Measurements from ENCODE around the gene LMAN2.

The LMAN2 gene

GRCh38 chr5:177351392-177352329 lies at the start of gene LMAN2:
Gene LMAN2, minus strand, starts transcription at chr5:177351668. Its CDS starts 21 bp downstream, at chr5:177351647.
- peak; percentile 90 for DNase-seq (ENCODE audit: extremely low read depth, low read depth)
- TF ChIP-seq CTCF (IDR thresholded peaks at IDR 0.05; ENCODE audit: low read depth, low read length), result no peak

- TF ChIP-seq CTCF (IDR thresholded peaks at IDR 0.05; ENCODE audit: low read depth, low read length), result no peak
- no peak for DNase-seq (ENCODE audit: extremely low read depth, low read depth)
These were observed 48.8 kb upstream of the LMAN2 start, which contains the start of gene PFN3 for GRCh38 chr5:177399997-177400868. Gene PFN3, minus strand, starts transcription at chr5:177400661. Its CDS starts 85 bp downstream, at chr5:177400576.

GRCh38 chr5:177397875-177398390 lies 46.5 kb upstream of the LMAN2 start:
- no peak for TF ChIP-seq CTCF (IDR thresholded peaks at IDR 0.05; ENCODE audit: low read depth, low read length)
- DNase-seq (ENCODE audit: extremely low read depth, low read depth), result no peak

- TF ChIP-seq CTCF (IDR thresholded peaks at IDR 0.05; ENCODE audit: low read depth, low read length), result no peak
- no peak for DNase-seq (ENCODE audit: extremely low read depth, low read depth)
These were observed 45.3 kb upstream of the LMAN2 start for GRCh38 chr5:177396807-177397206.

GRCh38 chr5:177396078-177396477 lies 44.6 kb upstream of the LMAN2 start:
- no peak for TF ChIP-seq CTCF (IDR thresholded peaks at IDR 0.05; ENCODE audit: low read depth, low read length)
- DNase-seq (ENCODE audit: extremely low read depth, low read depth), result no peak

- no peak for TF ChIP-seq CTCF (IDR thresholded peaks at IDR 0.05; ENCODE audit: low read depth, low read length)
- DNase-seq (ENCODE audit: extremely low read depth, low read depth), result no peak
These were observed 42.5 kb upstream of the LMAN2 start for GRCh38 chr5:177393990-177394389.

Measured in AG09319 (cell line).